ENCODE results near the gene PPP3CA.

DNA sequence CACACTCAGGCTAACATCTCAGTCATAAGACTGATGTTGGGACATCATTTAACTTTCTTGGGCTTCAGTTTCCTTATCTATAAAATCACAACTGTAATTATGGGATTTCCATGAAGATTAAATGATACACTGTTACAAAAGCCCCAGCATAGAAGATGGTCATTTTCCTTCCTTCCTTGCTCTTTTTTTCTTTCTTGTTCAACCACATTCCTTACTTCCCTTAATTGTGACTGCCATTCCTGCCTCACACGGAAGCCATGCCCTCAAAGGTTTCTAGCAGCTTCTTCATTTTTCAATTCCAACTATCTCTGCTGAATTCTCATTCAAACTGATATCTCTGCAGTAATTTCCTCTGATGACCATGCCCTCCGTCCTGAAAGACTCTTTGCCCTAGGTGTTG is 311.8 kb downstream of the PPP3CA start:
- TF ChIP-seq, protein P1, sequence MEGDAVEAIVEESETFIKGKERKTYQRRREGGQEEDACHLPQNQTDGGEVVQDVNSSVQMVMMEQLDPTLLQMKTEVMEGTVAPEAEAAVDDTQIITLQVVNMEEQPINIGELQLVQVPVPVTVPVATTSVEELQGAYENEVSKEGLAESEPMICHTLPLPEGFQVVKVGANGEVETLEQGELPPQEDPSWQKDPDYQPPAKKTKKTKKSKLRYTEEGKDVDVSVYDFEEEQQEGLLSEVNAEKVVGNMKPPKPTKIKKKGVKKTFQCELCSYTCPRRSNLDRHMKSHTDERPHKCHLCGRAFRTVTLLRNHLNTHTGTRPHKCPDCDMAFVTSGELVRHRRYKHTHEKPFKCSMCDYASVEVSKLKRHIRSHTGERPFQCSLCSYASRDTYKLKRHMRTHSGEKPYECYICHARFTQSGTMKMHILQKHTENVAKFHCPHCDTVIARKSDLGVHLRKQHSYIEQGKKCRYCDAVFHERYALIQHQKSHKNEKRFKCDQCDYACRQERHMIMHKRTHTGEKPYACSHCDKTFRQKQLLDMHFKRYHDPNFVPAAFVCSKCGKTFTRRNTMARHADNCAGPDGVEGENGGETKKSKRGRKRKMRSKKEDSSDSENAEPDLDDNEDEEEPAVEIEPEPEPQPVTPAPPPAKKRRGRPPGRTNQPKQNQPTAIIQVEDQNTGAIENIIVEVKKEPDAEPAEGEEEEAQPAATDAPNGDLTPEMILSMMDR (IDR thresholded peaks at IDR 0.05), result no peak
- no peak for TF ChIP-seq POLR2A (IDR thresholded peaks at IDR 0.05)
